ENCODE results near the gene MACROD2.

- no peak for TF ChIP-seq MAX (IDR thresholded peaks at IDR 0.05)
- no peak for TF ChIP-seq CTCF (IDR thresholded peaks at IDR 0.05 in 2 of 3, conservative IDR thresholded peaks at IDR 0.05 in 1 of 3; ENCODE audit: borderline replicate concordance in 1 of 3, insufficient read depth in 1 of 3, low read depth in 2 of 3, low read length in 2 of 3)
- TF ChIP-seq EZH2phosphoT487 (IDR thresholded peaks at IDR 0.05; ENCODE audit: borderline replicate concordance), result no peak
Observed at GRCh38 chr20:15945289-15945688, 1950.0 kb downstream of the MACROD2 start.

Data from HCT116 (cell line).